ENCODE results near the gene TNFSF12.

DNA sequence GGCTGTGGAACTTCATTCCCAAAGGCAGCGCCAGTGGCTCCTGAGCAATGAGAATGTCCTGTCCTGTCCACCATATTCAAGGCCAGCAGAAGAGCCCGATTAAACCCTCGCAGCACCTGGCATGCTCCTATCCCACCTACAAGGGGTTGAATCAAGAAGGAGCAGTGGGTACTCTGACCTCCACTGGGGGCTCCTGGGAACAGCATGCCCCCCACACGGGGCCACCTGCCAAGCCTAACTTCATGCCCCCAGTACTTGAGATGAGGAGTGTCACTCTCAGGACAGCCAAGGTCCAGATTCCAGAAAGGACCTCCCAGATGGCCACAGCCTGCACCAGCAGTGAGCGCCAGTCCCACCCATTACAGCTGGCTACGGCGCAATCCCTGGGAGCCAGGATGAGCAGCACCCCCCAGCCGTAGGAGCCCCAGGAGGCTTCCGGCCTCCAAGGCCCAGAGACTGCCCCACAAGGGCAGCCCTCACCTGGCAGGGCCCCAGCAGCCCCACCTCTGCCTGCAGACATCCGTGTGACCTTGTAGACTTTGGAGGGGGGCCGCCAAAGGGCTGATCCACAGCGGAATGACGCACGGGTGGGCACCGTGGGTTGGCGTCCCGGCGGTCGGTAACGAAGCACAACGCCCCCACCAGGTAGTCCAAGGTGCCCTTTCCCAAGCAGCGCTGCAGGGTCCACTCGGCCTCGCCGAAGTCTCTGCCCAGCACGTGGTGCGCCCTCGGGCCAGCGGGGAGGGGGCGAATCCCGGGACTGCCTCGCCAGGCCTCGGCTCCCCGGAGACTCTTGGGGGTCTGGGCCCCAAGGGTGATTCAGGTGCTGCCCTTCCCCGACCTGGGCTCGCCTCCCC, 33.8 kb downstream of the TNFSF12 start:
- TF ChIP-seq, protein P1, sequence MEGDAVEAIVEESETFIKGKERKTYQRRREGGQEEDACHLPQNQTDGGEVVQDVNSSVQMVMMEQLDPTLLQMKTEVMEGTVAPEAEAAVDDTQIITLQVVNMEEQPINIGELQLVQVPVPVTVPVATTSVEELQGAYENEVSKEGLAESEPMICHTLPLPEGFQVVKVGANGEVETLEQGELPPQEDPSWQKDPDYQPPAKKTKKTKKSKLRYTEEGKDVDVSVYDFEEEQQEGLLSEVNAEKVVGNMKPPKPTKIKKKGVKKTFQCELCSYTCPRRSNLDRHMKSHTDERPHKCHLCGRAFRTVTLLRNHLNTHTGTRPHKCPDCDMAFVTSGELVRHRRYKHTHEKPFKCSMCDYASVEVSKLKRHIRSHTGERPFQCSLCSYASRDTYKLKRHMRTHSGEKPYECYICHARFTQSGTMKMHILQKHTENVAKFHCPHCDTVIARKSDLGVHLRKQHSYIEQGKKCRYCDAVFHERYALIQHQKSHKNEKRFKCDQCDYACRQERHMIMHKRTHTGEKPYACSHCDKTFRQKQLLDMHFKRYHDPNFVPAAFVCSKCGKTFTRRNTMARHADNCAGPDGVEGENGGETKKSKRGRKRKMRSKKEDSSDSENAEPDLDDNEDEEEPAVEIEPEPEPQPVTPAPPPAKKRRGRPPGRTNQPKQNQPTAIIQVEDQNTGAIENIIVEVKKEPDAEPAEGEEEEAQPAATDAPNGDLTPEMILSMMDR (IDR thresholded peaks at IDR 0.05; ENCODE audit: insufficient read depth, low read depth, low read length) = no peak
- TF ChIP-seq EZH2 (IDR thresholded peaks at IDR 0.05; ENCODE audit: insufficient read depth, low read length) = no peak
